GM12864 (cell line): ENCODE results near the gene ZNF428.
A peak's percentile ranks its signal among the peaks of the same experiment; 100 is the strongest.

ENCODE experiments used
- DNase-seq: peaks from one replicate; pipeline ENCODE4 v3.0.0-alpha.2; 2011; ENCODE audit warnings: low read depth
- H3K4me3 ChIP-seq: 2 replicates; pipeline ENCODE4 v1.5.1; 2011; ENCODE audit warnings: mild to moderate bottlenecking, low read depth, low read length, control low read depth
- CTCF ChIP-seq: IDR thresholded peaks from 2 replicates; pipeline ENCODE4 v1.5.1; 2011; ENCODE audit warnings: low read depth, mild to moderate bottlenecking, moderate library complexity, low read length, control low read depth, inconsistent platforms; ENCODE audit errors: missing control alignments

ZNF428 gene

GRCh38 chr19:43562698-43563241 is 56.7 kb downstream of the ZNF428 start:
- TF ChIP-seq CTCF, result no peak
- no peak overlapping the region for H3K4me3 ChIP-seq
- DNase-seq, result peak; percentile 48

GRCh38 chr19:43562226-43562697 is 57.2 kb downstream of the ZNF428 start:
- no peak for TF ChIP-seq CTCF
- no peak for DNase-seq
- no peak overlapping the region for H3K4me3 ChIP-seq

GRCh38 chr19:43561139-43561970 is 58.1 kb downstream of the ZNF428 start:
- no peak for TF ChIP-seq CTCF
- no peak overlapping the region for H3K4me3 ChIP-seq
- DNase-seq, result no peak

GRCh38 chr19:43560687-43561086 is 58.7 kb downstream of the ZNF428 start:
- peak; percentile 12 for TF ChIP-seq CTCF
- no peak for DNase-seq
- no peak overlapping the region for H3K4me3 ChIP-seq
